AG08396 (cell line): ENCODE results near the gene ANXA8.
"Not testable (repeated sequence)": the region's sequence is repeated elsewhere in the genome, so short reads cannot be mapped to it uniquely, and the experiment has no call there.

Experiments used
- DNase-seq: peaks from one replicate; pipeline ENCODE4 v3.0.0; 2012; ENCODE audit warnings: low spot score, mixed read lengths

The ANXA8 gene

DNA sequence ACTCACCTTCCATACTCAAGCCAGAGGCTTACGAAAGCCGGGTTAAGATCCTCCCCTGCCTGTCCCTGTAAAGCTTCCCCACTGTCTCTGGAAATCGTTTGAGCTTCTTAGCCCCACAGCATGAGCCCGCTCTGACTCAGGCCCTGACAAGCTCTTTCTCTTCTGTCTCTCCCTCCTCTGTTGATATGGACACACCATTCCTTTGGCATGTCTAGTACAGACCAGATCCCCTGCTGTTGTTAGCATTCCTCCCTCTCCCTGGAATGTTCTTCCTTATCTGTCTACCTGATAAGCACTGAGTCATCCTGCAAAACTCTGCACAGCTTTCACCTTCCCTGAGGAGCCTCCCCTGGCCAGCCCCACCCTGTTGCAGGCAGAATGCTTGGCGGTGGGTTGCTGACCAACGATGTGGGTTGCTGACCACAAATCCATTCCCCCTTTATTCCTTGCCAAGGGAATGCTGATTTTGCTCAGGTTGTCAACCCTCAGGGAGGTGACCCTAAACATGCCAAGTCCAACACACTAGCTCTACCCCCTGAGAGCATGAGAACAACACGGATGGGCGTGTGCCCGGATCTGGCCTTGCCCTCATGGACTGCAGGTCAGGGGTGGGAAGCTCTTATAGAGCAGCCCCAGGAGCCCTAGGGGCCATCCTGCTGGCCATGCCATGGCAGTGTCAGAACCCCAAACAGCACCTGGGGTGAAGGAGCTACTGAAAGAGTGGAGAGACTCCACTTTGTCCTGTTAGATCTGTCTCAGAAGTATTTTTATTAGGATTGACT, 21.1 kb downstream of the ANXA8 start:
- not testable (repeated sequence) for DNase-seq

DNA sequence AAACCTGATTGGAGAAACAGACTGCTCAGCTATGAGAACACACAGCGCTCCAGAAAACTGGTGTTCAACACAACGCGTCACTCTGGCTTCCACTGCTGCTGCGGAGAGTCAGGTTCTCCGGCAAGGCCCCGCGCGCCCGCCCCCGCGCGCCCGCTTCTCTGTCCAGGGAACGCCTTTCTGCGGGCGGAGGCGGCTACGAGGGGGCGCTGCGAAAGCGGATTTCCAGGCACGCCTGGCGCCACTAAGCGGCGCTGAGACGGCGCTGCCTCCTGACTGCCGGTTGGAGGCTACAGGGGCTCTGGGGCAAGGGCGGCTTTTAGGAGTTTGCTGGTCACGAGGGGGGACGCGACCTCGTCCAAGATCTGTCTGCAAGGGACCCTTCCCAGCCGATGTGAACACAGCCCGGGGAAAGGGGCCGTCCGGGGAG, 22.6 kb downstream of the ANXA8 start:
- not testable (repeated sequence) for DNase-seq

DNA sequence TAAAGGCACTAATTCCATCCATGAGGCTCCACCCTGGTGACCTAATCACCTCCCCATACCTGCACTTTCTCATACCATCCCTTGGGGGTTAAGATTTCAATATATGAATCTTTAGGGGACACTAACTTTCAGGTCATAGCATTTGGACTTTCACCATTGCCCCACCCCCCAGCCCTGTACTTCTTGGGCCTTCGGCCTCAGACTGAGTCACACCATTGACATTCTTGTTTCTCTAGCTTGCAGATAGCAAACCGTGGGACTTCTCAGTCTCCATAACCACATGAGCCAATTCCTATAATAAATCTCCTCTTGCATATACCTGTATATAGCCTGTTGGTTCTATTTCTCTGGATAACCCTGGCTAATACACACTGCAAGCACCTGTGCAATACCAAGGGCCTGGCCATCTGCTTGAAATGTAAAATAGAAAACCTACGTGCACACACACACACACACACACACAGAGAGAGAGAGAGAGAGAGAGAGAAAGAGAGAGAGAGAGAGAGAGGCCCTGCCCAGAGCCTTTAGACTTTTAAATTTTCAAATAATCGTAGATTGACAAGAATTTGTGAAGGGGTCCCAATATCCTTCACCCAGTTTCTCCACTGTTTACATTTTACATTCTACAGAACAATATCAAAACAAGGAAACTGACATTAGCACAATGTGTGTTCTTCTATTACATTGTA, 25.3 kb downstream of the ANXA8 start:
- peak; percentile 70 for DNase-seq

DNA sequence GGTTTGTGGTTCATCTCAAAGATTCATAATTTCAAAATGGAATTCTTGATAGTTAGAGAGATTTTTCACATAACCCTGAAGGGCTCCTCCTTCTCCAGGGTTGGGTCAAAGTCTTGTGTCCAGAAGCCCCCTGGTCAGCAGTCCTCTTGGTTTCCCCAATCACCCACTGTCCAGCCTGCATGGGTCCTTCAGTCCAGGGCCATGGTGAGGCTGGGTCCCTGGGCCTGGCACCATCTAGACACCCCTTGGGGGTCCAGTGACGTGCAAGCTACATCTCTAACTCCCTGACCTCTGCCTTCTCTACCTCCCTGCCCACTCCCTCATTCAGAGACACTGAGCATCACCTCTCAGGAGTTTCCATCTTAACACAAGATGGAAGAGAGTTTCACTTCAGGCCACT, 26.1 kb downstream of the ANXA8 start:
- DNase-seq, result no peak

DNA sequence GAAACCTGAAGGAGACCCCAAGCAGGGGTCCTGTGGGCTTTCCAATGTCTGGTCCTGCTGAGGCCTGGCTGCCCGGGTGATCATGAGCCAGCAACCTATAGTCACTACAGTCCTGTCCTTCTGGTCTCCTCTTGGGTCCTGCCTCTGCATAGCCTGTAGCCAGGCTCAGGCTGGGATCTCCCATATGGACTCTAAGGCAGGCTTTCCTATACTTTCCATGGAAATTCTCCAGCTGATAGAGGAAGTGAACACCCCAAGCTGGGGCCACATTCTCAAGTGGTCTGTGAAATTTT, 26.4 kb downstream of the ANXA8 start:
- no peak for DNase-seq

DNA sequence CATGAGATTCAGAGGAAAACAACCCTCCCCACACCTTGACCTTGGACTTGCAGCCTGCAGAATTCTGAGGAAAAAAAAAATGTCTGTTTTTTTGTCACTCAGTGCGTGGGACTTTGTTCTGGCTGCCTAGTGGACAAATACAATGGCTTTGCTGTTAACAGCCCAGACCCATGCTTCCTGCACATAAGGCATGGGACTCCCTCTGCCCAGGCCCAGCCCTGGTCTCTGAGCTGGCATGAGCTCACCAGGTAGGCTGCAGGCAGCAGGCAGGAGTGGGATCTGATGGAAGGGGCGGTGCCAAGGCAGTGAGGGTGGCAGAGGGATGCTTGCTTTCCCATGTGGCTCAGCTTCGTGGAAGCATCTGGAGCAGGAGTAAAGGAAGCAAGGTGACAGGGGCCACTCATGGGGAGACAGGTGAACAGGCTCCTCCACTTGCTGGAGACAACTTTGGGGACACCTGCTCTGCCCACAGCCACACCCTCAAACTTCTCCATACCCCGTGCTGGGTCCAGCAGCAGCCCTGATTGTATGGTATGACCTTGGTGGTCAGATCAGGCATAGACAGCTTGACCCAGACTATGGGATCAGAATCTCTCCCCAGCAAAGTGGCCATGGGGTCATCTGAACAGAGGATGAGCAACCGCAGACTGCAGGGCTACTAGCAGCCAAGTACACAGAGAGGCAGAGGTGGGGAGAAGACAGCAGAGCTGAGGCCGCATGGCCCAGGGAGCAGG, 27.0 kb downstream of the ANXA8 start:
- DNase-seq, result no peak

DNA sequence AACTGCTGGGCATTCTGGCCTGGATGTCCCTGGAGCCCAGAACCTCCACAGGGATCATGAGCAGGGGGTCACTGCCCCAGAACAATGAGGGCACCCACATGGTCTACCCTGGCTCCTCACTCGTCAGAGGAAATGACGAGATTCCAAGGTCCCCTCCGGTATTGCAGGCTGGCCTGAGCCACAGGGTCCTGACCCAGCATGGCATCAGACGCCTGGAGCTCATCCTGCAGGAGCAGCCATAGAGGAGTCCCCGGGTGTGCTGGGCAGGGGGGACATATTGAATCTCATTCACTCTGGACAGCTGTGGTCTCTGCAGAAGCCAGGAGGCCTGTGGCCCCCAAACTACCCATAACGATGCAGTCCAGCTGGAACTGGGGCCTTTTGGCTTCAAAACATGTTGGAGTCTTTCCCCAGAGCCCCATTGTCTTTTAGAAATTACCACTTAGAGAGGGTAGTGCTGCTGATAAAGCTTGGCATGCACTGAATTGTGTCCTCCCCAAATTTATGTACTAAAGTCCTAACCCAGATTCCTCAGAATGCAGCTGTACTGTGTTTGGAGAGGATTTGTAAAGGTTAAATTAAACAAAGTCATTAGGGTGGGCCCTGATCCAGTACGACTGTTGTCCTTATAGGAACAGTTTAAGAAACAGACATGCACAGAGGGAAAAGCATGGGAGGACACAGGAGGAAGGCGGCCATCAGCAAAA, 27.7 kb downstream of the ANXA8 start:
- DNase-seq, result no peak

DNA sequence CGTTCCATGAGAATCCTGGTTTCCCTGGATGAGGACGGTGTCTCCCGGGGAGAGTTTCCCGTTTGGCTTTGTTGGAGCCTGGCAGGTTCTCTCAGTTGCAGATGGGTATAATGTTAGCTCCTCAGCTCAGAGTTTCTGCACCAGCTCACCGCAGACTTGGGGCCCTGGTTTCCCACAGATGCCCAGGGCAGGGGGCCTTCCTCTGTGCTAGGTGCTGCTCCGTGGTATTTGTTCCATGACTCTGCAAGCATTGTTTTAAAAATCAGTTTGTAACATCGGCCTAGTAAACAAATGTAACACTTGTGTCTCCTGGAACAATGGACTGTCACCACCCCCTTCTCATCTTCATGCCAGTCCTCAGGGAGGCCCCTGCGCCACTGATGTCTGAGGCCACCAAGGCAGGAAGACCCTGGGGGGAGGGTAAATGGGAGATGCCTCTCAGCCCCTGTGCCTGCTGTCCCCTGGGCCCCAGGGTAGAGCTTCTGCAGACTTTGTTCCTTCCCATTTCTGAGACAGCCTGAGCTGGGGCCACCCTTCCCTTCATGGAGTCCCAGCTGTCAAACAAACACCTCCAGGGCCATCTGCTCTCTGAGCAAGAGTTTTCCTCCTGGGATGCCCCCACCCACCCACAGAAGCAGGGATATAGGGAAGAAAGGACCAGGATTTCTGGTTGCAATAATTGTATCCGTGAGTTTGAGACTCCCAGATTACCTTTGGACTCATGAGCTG, 28.4 kb downstream of the ANXA8 start:
- not testable (repeated sequence) for DNase-seq

DNA sequence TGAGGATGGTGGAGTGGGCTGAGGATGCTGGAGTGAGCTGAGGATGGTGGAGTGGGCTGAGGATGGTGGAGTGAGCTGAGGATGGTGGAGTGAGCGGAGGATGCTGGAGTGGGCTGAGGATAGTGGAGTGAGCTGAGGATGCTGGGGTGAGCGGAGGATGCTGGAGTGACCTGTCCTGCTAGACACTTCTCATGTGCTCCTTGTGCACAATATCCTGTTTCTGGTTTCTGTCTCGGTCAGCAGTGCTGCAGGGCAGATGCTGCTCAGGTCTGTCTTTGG, 29.2 kb downstream of the ANXA8 start:
- no peak for DNase-seq

DNA sequence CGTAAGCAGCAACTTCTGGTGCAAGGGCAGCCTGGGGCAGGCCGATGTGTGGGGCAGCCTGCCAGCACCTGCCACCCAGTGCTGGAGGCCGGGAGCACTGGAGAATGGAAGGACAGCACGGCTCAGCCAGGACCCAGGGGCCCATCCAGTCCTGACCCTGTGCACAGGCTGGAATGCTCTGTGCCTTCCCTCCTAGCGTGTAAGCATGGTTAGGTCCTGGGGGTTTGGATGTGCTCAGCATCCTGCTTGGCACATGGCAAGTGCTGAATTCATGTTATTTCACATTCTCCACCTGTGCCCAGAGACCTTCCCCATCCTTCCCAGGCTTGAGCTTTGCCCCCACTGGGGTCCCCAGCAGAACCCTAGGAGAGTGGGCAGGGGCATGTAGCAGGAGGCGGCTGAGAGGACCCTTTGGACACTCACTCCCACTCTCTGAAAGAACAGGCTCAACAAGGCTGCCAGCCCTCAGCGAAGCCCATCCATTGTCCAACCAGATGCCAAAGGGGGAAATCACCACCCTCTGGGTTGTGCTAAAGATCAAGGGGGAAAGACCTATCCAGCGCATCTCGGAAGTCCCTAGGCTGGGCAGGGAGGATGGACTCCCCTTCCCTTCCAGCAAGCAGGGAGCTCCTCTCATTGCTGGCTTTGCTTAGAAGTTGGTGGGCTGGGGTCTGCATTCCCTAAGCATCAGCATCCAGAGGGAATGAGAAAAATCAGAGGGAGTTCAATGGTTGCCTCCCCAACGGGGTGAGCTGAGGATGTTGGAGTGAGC, 29.7 kb downstream of the ANXA8 start:
- DNase-seq, result no peak

DNA sequence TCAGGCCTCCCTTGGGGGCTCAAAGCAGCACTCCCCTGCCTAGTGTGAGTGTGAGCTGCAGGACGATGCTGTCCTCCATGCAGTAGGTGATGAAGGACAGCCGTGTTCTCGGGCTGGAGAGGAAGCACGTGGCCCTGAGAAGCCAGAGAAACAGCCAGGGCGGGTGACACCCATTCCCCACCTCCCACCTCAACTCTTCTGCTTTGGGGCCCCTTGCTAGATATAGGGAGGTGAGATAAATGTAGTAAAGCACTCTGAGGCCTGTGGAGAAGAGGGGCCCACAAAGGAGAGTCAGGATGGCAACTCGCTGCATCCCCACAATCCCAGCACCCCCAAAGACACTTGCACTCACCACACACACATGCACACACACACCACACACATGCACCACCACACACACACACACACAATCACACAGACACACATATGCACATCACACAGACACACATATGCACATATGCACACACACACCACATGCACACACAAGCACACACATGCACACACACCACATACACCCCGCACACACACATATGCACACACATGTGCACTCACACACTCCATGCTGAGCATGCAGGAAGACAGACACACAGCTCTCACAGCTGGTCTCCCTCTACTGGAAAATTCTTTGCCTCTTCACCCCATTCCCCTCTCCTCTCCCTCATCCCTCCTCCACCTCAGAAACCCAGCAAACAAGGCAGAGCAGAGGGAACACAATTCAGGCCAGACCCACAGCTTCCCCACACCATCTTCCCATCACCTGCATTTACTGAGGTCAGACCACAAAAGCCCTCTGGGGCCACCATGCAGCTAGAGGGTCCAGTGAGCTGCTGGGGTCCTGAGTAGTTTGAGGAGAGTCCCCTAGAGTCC, 30.5 kb downstream of the ANXA8 start:
- no peak for DNase-seq

DNA sequence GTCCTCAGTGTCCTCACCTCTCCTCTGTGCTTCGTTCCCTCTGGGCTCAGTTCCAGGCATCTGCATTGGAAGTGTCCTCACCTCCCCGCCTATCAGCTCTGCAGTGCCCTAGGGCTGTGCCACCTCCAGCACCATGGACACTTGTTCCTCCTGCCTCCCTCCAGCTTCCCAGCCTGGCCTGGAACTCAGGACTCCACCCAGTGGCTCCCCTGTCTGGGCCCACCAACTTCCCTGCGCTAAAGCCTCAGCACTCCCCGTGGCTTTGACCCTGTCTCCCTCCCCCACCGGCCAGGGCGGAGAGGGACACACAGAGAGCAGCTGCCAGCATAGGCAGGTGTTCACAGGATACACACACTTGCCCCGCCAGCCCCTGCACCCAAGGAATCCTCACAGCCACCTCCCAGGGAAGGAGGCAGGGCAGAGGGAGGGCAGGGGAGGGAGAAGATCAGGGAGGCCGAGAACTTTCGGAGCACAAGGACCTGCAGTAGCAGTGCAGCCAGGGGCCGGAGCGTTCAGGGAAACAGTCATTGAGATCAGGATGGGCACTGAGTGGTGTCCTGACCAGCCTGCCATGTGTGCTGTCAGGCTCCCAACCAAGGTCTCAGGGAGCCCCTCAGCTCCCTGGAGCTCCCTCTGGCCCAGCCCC, 31.3 kb downstream of the ANXA8 start:
- no peak for DNase-seq

DNA sequence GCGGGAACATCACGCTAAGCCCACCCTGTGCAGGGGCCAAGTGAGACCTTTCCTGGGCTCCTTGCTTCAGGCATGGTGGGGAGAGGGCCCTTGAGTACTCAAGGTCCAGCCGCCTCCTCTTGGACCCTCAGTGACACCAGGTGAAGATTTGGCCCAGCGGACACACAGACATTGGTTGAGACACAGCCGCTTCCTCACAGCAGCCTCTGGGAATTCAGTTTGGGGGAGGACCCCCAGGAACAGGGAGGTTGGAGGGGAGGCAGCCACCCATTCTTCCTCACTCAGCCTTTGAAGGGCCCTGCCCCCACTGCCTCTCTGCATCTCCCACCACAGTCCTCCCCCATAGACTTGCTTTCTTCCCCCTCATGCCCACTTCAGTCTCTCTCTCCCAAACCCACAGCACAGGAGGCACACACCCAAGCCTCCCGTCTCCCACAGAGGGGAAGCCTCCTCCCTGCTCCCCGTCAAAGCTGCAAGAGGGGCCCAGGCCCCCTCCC, 31.9 kb downstream of the ANXA8 start:
- no peak for DNase-seq

DNA sequence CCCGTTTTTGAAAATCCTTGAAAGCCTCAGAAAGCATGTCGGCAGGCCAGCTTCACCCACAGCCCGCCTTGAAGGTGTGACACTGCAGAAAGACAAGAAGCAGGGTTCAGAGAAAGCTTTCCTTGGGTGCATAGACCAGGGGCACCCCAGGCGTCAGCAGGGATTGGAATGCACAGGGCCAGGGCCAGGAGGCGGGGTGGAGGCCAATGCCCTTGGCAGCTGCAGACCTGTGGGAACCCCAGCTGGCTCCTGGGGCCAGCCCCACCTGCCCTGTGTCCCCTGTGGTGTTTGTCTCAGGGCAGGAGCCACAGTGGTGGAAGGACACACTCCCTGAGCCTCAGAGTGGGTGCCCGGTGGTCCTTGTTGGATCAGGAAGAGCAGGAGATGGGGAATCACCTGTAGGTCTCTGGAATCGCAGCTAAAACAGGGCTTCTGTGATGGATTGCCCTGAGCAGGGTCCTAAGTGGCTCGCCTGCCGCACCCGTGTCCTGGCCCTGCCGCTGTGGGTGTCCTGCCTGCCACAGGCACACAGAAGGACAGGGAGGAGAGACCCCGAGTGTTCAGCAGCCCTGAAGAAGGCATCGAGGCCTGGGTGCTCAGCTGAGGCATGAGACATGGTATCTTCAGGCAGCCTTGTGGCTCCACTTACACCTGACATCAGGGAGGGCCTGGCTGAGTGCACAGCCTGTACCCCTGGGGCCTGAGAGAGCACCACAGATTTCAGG, 32.5 kb downstream of the ANXA8 start:
- DNase-seq, result no peak

DNA sequence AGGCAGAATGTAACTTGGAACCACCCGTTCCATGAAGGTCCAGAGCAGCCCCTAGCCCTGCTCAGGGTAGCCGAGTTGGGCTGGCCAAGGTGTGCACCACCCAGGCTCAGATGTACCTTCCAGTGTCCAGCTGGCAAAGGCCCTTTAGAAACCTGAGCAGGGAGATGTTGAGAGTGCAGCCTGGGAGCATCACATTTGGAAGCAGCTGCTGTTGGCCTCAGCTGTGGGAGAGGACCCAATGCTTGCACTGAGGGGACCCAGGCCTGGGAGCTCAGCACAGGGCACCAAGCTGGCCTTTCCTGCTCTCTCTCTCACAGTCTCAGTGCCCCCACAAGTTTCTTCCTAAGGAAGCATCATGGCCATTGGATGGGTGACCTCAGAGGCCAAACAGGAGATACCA, 33.5 kb downstream of the ANXA8 start:
- no peak for DNase-seq

DNA sequence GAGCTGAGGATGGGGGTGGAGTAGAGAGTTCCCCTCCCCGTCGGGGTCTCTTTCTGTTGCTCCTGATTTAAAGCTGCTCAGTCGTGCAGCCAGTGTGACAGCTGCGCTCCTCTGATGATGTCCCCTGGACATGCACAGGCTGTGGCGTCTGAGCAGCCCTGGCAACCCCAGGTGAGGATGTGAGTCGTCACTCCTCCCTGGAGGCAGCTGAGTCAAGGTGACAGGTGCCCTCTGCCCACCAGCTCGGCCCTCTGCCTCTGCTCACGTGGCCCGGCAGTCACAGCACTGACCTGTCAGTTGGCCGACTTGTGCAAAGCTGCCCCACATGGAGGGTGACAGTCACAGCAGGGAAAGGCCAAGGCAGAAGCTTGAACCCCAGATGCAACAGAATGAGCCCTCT, 33.9 kb downstream of the ANXA8 start:
- no peak for DNase-seq

DNA sequence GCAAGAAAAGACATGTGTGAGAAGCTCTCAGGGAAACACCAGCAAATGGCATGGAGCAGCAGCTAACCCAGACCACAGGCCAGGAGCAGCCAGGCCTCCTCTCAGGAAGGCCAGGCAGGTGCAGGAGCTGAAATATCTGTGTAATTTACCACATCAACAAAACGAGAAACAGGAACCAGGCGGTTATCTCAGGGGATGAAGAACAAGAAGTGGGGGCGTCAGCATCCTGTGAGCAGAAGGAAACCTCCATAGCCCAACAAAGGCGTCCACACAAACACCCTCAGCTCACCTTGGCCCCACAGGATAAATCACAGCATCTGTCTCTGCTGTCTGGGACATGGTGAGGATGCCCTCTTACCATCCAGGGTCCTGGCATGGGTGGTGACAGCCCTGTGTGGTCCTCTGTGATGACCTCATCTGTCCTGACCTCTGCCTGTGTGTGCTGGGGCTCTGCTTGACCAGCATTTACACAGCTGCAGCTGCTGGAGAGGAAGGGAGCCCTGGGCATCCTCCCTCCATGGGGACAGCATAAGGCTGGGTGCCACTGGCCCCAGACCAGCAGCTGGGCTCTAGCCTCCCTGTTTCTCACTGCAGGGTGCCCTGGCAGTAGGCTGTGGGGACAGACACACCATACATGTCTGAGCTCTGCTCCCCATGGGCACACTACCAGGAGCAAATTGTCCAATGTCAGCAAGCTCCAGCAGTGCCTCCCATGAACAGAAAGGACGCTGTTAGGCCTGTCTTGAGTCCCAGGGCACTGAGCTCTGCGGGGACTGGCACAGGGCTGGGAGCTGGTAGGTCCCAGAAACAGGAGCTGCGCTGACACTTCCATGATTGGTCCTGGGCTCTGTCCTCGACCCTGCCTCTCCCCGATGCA, 34.6 kb downstream of the ANXA8 start:
- no peak for DNase-seq

DNA sequence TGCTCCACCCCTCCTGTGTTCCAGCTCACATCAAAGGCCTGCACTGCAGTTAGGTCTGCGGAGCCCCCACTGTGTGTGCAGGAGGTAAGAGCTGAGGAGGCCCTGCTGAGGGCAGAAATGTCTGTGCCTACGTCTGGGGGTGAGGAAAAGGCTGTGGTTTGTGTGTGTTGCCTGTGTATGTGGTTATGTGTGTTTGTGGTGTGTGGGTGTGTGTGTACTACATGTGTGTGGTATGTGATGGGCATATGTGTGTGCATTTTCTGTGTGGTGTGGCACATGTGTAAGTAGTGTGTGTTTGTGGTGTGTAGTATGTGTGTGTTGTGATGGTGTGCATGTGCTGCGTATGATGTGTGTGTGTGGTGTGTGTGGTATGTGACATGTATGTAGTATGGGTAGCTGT, 36.2 kb downstream of the ANXA8 start:
- DNase-seq, result no peak
